GM23338 (cell line): ENCODE results near the gene MDGA2. TPM values are rescaled to one million over a fixed set of nuclear protein-coding genes. Genes with fewer than 3 reads are reported as not detected.

Experiments
- ATAC-seq: fragments of 200-7000 bp; cut with Tn5 transposase; 3 replicates; pipeline ENCODE4 v1.9.1; 2020
- DNase-seq: peaks from one replicate; pipeline ENCODE4 v3.0.0-alpha.2; 2015; ENCODE audit warnings: low spot score
- H2AFZ ChIP-seq: fragments of 200-600 bp; sonication (generic); 2 replicates; pipeline ENCODE4 v1.8.0; 2016; ENCODE audit warnings: antibody characterized with exemption, mild to moderate bottlenecking, moderate library complexity
- H3F3A ChIP-seq: fragments of 200-600 bp; sonication (generic); replicated peaks from 2 replicates; pipeline ENCODE4 v1.8.0; 2017; ENCODE audit warnings: antibody characterized with exemption, mixed run types, low read depth
- H3K27ac ChIP-seq: fragments of 200-600 bp; sonication (generic); 2 replicates; pipeline ENCODE4 v1.6.1; 2016; ENCODE audit warnings: low read depth
- H3K27me3 ChIP-seq: fragments of 200-600 bp; sonication (generic); 2 replicates; pipeline ENCODE4 v1.8.0; 2016; ENCODE audit warnings: mild to moderate bottlenecking, mixed run types, moderate library complexity; ENCODE audit not compliant: insufficient read depth
- H3K36me3 ChIP-seq: fragments of 200-600 bp; sonication (generic); 2 replicates; pipeline ENCODE4 v1.8.0; 2016; ENCODE audit warnings: mild to moderate bottlenecking; ENCODE audit not compliant: insufficient read depth
- H3K4me1 ChIP-seq: fragments of 200-600 bp; sonication (generic); 2 replicates; pipeline ENCODE4 v1.8.0; 2016; ENCODE audit warnings: mild to moderate bottlenecking, moderate library complexity; ENCODE audit not compliant: insufficient read depth
- H3K4me2 ChIP-seq: fragments of 200-600 bp; sonication (generic); 2 replicates; pipeline ENCODE4 v1.7.1; 2017; ENCODE audit warnings: mixed run types
- H3K4me3 ChIP-seq: fragments of 200-600 bp; sonication (generic); 2 replicates; pipeline ENCODE4 v1.6.1; 2016; ENCODE audit warnings: mixed run types
- H3K79me2 ChIP-seq: fragments of 200-600 bp; sonication (generic); replicated peaks from 2 replicates; pipeline ENCODE4 v1.8.0; 2017; ENCODE audit warnings: mild to moderate bottlenecking; ENCODE audit not compliant: insufficient read depth
- H3K9me2 ChIP-seq: fragments of 200-600 bp; sonication (generic); 2 replicates; pipeline ENCODE4 v1.8.0; 2017; ENCODE audit not compliant: insufficient read depth
- H4K20me1 ChIP-seq: fragments of 200-600 bp; sonication (generic); replicated peaks from 2 replicates; pipeline ENCODE4 v1.8.0; 2017; ENCODE audit warnings: mild to moderate bottlenecking; ENCODE audit not compliant: insufficient read depth
- H3K27ac Mint-ChIP-seq: 2 replicates; pipeline ENCODE4 v1.8.0; 2020; ENCODE audit warnings: inconsistent platforms, mild to moderate bottlenecking, moderate library complexity, mixed read lengths
- H3K27me3 Mint-ChIP-seq: 3 replicates; pipeline ENCODE4 v1.8.0; 2022; ENCODE audit warnings: low read depth, mild to moderate bottlenecking, moderate library complexity, mixed read lengths, inconsistent platforms; ENCODE audit not compliant: insufficient read depth, poor library complexity
- H3K36me3 Mint-ChIP-seq: 3 replicates; pipeline ENCODE4 v1.8.0; 2021; ENCODE audit warnings: low read depth, mild to moderate bottlenecking, inconsistent platforms, moderate library complexity, mixed read lengths
- H3K4me1 Mint-ChIP-seq: 3 replicates; pipeline ENCODE4 v1.8.0; 2020; ENCODE audit warnings: mild to moderate bottlenecking, inconsistent platforms, mixed read lengths
- H3K4me3 Mint-ChIP-seq: 3 replicates; pipeline ENCODE4 v1.8.0; 2021; ENCODE audit warnings: moderate library complexity, mild to moderate bottlenecking, inconsistent platforms, mixed read lengths
- H3K9me3 Mint-ChIP-seq: 3 replicates; pipeline ENCODE4 v1.8.0; 2020; ENCODE audit warnings: moderate library complexity, mild to moderate bottlenecking, inconsistent platforms, mixed read lengths
- CREB1 ChIP-seq: fragments of 250-450 bp; sonication (Bioruptor Pico); IDR thresholded peaks from 2 replicates; pipeline ENCODE4 v1.5.0; 2020; ENCODE audit warnings: low read depth, mild to moderate bottlenecking, moderate library complexity
- EZH2 ChIP-seq: fragments of 200-600 bp; sonication (generic); IDR thresholded peaks from one replicate; pipeline ENCODE4 v1.8.0; 2017; ENCODE audit warnings: antibody characterized with exemption, mild to moderate bottlenecking, low read depth; ENCODE audit not compliant: unreplicated experiment
- JUNB ChIP-seq: IDR thresholded peaks from one replicate; pipeline ENCODE4 v1.6.1; 2016; ENCODE audit warnings: antibody characterized with exemption; ENCODE audit not compliant: unreplicated experiment
- NANOG ChIP-seq: IDR thresholded peaks from 2 replicates; pipeline ENCODE4 v1.6.1; 2016; ENCODE audit warnings: antibody characterized with exemption, borderline replicate concordance
- POLR2AphosphoS5 ChIP-seq: IDR thresholded peaks from 2 replicates; pipeline ENCODE4 v1.6.1; 2016; ENCODE audit warnings: antibody characterized with exemption, low read depth
- STAT1 ChIP-seq: IDR thresholded peaks from one replicate; pipeline ENCODE4 v1.6.1; 2016; ENCODE audit warnings: antibody characterized with exemption; ENCODE audit not compliant: unreplicated experiment
- ZNF331 ChIP-seq: fragments of 250-450 bp; sonication (Bioruptor Pico); IDR thresholded peaks from 2 replicates; pipeline ENCODE4 v1.5.0; 2020; ENCODE audit warnings: low read depth, mild to moderate bottlenecking, moderate library complexity
- polyA plus RNA-seq: library from polyadenylated mRNA; unstranded; fragments of >200 nt; fragmentation: Nextera tagmentation; extraction: Ambion mirVana; gene quantifications from 2 replicates; pipeline ENCODE4 v1.2.1, GENCODE V29; 2016
- total RNA-seq: library from RNA; depleted of rRNA; stranded (reverse); fragments of >200 nt; shearing (Covaris generic); gene quantifications from 2 replicates; pipeline ENCODE4 v1.2.3, GENCODE V29; 2014
- TF ChIP-seq, protein P1 (sequence below): IDR thresholded peaks from 2 replicates; pipeline ENCODE4 v1.6.1; 2016; ENCODE audit warnings: antibody characterized with exemption
- TF ChIP-seq, protein P2 (sequence below): fragments of 250-450 bp; sonication (Bioruptor Pico); IDR thresholded peaks from 2 replicates; pipeline ENCODE4 v1.5.0; 2020; ENCODE audit warnings: mild to moderate bottlenecking, moderate library complexity

MDGA2 gene
- total and polyA plus RNA-seq, 2 experiments from 2014 or later: 0.68 to 1.7 TPM

DNA sequence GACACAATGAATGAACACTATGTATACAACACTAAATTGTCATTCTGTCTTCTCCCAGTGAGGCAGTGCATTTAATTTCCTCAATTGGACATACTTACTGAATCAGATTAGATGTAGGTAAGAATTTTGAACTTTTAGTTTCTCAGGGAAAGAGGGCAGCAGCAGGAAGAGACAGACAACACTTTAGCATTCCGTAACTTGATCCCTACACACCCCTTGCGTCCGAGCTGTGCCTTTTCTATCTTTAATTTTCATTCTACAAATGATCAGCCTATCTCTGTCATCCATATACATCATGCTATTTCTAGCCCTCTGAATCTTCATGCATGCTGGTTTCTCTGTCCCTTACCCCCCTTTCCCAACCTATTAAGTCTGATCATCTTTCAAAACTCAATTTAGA, 665.8 kb downstream of the MDGA2 start:
- Histone ChIP-seq H4K20me1 (no peaks in the 10 kb centered on the region), H3K36me3 (no peaks in the 10 kb centered on the region), H3K4me2 (no peak overlapping the region), H3K4me1 (0 out of 2 replicates have a peak, but pooled peaks cover 3% of the 10 kb centered on the region), H3K79me2 (no peaks in the 10 kb centered on the region), H2AFZ (no peak overlapping the region), H3F3A (no peaks in the 10 kb centered on the region), H3K27me3 (no peaks in the 10 kb centered on the region), H3K27ac (no peak overlapping the region), H3K9me2 (no peaks in the 10 kb centered on the region), H3K4me3 (no peak overlapping the region)
- Mint-ChIP-seq H3K27ac (no peak overlapping the region; the same call in 1 of the 2 replicates), H3K4me3 (no peak overlapping the region), H3K27me3 (no peaks in the 10 kb centered on the region), H3K9me3 (no peaks in the 10 kb centered on the region), H3K36me3 (no peaks in the 10 kb centered on the region), H3K4me1 (peaks cover 8% of the 10 kb centered on the region; the same call in 2 of the 3 replicates)
- no peak for TF ChIP-seq EZH2
- no peak for TF ChIP-seq POLR2AphosphoS5
- no peak for TF ChIP-seq STAT1
- peak; percentile 68 for ATAC-seq
- peak; percentile 33 for DNase-seq

DNA sequence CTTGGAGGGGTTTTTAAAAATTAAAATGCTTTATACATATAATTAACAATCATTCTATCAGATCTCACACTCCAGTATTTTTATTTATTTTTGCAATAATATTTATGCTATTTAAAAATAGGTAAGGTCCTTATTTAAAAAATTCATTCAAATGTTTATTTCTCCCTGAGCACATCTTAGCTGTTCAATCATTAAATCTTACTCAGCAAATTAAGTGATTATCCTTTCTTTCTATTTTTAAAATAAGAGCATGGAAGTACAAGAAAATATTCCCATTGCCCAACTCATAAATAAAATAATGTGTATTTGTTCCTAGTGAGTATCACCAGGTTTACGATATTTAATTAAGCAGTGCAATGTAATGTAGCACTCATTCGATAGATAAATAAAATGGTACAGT, 666.7 kb downstream of the MDGA2 start:
- no peaks in the 10 kb centered on the region for H3K27me3 ChIP-seq
- H2AFZ ChIP-seq: no peak overlapping the region
- DNase-seq (no peak), ATAC-seq (no peak)
- Mint-ChIP-seq H3K4me3 (no peak overlapping the region), H3K27ac (no peak overlapping the region), H3K4me1 (peaks cover 8% of the 10 kb centered on the region; the same call in 2 of the 3 replicates), H3K36me3 (no peaks in the 10 kb centered on the region), H3K27me3 (no peaks in the 10 kb centered on the region), H3K9me3 (no peaks in the 10 kb centered on the region)
- H3K27ac ChIP-seq: no peak overlapping the region
- H3K4me2 ChIP-seq: no peak overlapping the region
- H3K4me3 ChIP-seq: no peak overlapping the region
- H3K9me2 ChIP-seq: no peaks in the 10 kb centered on the region
- H4K20me1 ChIP-seq: no peaks in the 10 kb centered on the region
- H3F3A ChIP-seq: no peaks in the 10 kb centered on the region
- H3K79me2 ChIP-seq: no peaks in the 10 kb centered on the region
- 0 out of 2 replicates have a peak, but pooled peaks cover 3% of the 10 kb centered on the region for H3K4me1 ChIP-seq
- TF ChIP-seq NANOG: no peak
- TF ChIP-seq JUNB: no peak
- TF ChIP-seq, protein P1, sequence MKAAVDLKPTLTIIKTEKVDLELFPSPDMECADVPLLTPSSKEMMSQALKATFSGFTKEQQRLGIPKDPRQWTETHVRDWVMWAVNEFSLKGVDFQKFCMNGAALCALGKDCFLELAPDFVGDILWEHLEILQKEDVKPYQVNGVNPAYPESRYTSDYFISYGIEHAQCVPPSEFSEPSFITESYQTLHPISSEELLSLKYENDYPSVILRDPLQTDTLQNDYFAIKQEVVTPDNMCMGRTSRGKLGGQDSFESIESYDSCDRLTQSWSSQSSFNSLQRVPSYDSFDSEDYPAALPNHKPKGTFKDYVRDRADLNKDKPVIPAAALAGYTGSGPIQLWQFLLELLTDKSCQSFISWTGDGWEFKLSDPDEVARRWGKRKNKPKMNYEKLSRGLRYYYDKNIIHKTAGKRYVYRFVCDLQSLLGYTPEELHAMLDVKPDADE: no peak
- no peaks in the 10 kb centered on the region for H3K36me3 ChIP-seq

DNA sequence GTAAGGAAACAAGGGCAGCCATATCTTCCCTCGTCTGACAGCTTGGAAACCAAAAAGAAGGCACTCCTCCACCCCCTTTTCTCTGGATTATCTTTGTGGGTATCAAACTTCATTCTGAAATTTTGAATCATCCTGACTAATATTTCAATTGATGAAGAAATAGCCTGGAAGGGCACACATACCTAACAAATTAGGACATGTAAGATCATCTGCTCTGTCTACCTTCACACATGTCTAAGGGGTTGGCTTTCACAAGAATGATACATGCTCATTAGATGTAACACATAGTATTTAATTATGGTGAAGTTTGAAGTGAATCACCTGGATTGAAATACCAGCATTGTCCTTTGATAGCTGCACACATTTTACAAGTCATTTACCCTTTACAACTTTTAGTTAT, 675.7 kb downstream of the MDGA2 start:
- DNase-seq: no peak
- no peaks in the 10 kb centered on the region for H3K27me3 Mint-ChIP-seq
- Histone ChIP-seq H3K9me2 (0 out of 2 replicates have a peak, but pooled peaks cover 8% of the 10 kb centered on the region), H2AFZ (no peak overlapping the region), H3K27ac (no peak overlapping the region), H3F3A (no peaks in the 10 kb centered on the region), H3K36me3 (no peaks in the 10 kb centered on the region), H3K4me2 (no peak overlapping the region), H4K20me1 (no peaks in the 10 kb centered on the region), H3K27me3 (no peaks in the 10 kb centered on the region), H3K79me2 (no peaks in the 10 kb centered on the region), H3K4me1 (no peaks in the 10 kb centered on the region), H3K4me3 (no peak overlapping the region)
- no peak for ATAC-seq
- H3K27ac Mint-ChIP-seq: no peak overlapping the region
- H3K4me1 Mint-ChIP-seq: no peaks in the 10 kb centered on the region
- no peak overlapping the region for H3K4me3 Mint-ChIP-seq
- no peaks in the 10 kb centered on the region for H3K9me3 Mint-ChIP-seq
- no peaks in the 10 kb centered on the region for H3K36me3 Mint-ChIP-seq
- TF ChIP-seq CREB1 (no peak), NANOG (no peak), ZNF331 (CRISPR knock-in tag) (no peak)
- TF ChIP-seq, protein P2, sequence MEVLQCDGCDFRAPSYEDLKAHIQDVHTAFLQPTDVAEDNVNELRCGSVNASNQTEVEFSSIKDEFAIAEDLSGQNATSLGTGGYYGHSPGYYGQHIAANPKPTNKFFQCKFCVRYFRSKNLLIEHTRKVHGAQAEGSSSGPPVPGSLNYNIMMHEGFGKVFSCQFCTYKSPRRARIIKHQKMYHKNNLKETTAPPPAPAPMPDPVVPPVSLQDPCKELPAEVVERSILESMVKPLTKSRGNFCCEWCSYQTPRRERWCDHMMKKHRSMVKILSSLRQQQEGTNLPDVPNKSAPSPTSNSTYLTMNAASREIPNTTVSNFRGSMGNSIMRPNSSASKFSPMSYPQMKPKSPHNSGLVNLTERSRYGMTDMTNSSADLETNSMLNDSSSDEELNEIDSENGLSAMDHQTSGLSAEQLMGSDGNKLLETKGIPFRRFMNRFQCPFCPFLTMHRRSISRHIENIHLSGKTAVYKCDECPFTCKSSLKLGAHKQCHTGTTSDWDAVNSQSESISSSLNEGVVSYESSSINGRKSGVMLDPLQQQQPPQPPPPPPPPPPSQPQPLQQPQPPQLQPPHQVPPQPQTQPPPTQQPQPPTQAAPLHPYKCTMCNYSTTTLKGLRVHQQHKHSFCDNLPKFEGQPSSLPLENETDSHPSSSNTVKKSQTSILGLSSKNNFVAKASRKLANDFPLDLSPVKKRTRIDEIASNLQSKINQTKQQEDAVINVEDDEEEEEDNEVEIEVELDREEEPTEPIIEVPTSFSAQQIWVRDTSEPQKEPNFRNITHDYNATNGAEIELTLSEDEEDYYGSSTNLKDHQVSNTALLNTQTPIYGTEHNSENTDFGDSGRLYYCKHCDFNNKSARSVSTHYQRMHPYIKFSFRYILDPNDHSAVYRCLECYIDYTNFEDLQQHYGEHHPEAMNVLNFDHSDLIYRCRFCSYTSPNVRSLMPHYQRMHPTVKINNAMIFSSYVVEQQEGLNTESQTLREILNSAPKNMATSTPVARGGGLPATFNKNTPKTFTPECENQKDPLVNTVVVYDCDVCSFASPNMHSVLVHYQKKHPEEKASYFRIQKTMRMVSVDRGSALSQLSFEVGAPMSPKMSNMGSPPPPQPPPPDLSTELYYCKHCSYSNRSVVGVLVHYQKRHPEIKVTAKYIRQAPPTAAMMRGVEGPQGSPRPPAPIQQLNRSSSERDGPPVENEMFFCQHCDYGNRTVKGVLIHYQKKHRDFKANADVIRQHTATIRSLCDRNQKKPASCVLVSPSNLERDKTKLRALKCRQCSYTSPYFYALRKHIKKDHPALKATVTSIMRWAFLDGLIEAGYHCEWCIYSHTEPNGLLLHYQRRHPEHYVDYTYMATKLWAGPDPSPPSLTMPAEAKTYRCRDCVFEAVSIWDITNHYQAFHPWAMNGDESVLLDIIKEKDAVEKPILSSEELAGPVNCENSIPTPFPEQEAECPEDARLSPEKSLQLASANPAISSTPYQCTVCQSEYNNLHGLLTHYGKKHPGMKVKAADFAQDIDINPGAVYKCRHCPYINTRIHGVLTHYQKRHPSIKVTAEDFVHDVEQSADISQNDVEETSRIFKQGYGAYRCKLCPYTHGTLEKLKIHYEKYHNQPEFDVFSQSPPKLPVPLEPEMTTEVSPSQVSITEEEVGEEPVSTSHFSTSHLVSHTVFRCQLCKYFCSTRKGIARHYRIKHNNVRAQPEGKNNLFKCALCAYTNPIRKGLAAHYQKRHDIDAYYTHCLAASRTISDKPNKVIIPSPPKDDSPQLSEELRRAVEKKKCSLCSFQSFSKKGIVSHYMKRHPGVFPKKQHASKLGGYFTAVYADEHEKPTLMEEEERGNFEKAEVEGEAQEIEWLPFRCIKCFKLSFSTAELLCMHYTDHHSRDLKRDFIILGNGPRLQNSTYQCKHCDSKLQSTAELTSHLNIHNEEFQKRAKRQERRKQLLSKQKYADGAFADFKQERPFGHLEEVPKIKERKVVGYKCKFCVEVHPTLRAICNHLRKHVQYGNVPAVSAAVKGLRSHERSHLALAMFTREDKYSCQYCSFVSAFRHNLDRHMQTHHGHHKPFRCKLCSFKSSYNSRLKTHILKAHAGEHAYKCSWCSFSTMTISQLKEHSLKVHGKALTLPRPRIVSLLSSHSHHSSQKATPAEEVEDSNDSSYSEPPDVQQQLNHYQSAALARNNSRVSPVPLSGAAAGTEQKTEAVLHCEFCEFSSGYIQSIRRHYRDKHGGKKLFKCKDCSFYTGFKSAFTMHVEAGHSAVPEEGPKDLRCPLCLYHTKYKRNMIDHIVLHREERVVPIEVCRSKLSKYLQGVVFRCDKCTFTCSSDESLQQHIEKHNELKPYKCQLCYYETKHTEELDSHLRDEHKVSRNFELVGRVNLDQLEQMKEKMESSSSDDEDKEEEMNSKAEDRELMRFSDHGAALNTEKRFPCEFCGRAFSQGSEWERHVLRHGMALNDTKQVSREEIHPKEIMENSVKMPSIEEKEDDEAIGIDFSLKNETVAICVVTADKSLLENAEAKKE (CRISPR knock-in tag): no peak
- TF ChIP-seq, protein P1: no peak
